B cell (primary cell): ENCODE results near the gene TTC22.

ENCODE experiments used
- CTCF ChIP-seq: fragments of 200-600 bp; IDR thresholded peaks from one replicate; pipeline ENCODE4 v1.8.0; 2022; ENCODE audit warnings: antibody characterized with exemption, mild to moderate bottlenecking
- EZH2 ChIP-seq: IDR thresholded peaks from 2 replicates; pipeline ENCODE4 v1.6.1; 2012; ENCODE audit warnings: borderline replicate concordance, low read depth, mild to moderate bottlenecking, moderate library complexity, low read length; ENCODE audit not compliant: insufficient read depth, poor library complexity, severe bottlenecking

GRCh38 chr1:54807756-54808155, 6.6 kb upstream of the TTC22 start:
- TF ChIP-seq CTCF = no peak
- no peak for TF ChIP-seq EZH2
